K562 (cell line): ENCODE results near the gene PIP5K1B. TPM values are rescaled to one million over a fixed set of nuclear protein-coding genes. Genes with fewer than 3 reads are reported as not detected.

ENCODE experiments used
- ELF2 ChIP-seq: fragments of 250-450 bp; sonication (Bioruptor Pico); IDR thresholded peaks from 2 replicates; pipeline ENCODE4 v1.5.0; 2021; ENCODE audit warnings: mild to moderate bottlenecking
- EZH2 ChIP-seq: IDR thresholded peaks from 2 replicates; pipeline ENCODE4 v1.6.1; 2012; ENCODE audit warnings: low read depth, mild to moderate bottlenecking, inconsistent platforms, low read length, borderline replicate concordance
- MAFG ChIP-seq: fragments of 450-650 bp; conservative IDR thresholded peaks from 2 replicates; pipeline ENCODE4 v1.6.1; 2016; ENCODE audit warnings: missing genetic modification characterization, missing compliant biosample characterization
- MEF2A ChIP-seq: IDR thresholded peaks from 2 replicates; pipeline ENCODE4 v1.6.1; 2011; ENCODE audit warnings: low read depth, mild to moderate bottlenecking, low read length, moderate library complexity; ENCODE audit not compliant: control insufficient read depth
- MTF1 ChIP-seq: fragments of 250-450 bp; sonication (Bioruptor Pico); IDR thresholded peaks from 2 replicates; pipeline ENCODE4 v1.9.0; 2021; ENCODE audit warnings: moderate library complexity, mild to moderate bottlenecking, inconsistent platforms, borderline replicate concordance
- NR2F6 ChIP-seq: fragments of 450-650 bp; formaldehyde crosslinking; IDR thresholded peaks from 2 replicates; pipeline ENCODE4 v1.4.0; 2020; ENCODE audit warnings: mild to moderate bottlenecking
- NR3C1 ChIP-seq: sonication (generic); formaldehyde crosslinking; IDR thresholded peaks from 2 replicates; pipeline ENCODE4 v1.8.1; 2022; ENCODE audit warnings: missing genetic modification reagents
- SMAD4 ChIP-seq: fragments of 250-450 bp; sonication (Bioruptor Pico); conservative IDR thresholded peaks from 2 replicates; pipeline ENCODE4 v1.8.0; 2021; ENCODE audit warnings: inconsistent platforms, mild to moderate bottlenecking, moderate library complexity
- SMARCA4 ChIP-seq: fragments of 450-650 bp; IDR thresholded peaks from 2 replicates; pipeline ENCODE4 v1.6.1; 2016
- THRB ChIP-seq: fragments of 450-650 bp; formaldehyde crosslinking; conservative IDR thresholded peaks from 2 replicates; pipeline ENCODE4 v1.4.0; 2022; ENCODE audit warnings: mild to moderate bottlenecking, missing genetic modification characterization
- TSC22D4 ChIP-seq: fragments of 450-650 bp; IDR thresholded peaks from 2 replicates; pipeline ENCODE4 v1.6.1; 2016; ENCODE audit warnings: missing genetic modification characterization, missing biosample characterization, control low read depth
- ZKSCAN8 ChIP-seq: fragments of 200-800 bp; sonication (Bioruptor generic); IDR thresholded peaks from 2 replicates; pipeline ENCODE4 v1.6.1; 2016; ENCODE audit warnings: missing genetic modification characterization, missing compliant biosample characterization
- ZNF239 ChIP-seq: fragments of 250-450 bp; sonication (Bioruptor Pico); IDR thresholded peaks from 2 replicates; pipeline ENCODE4 v1.4.0; 2020; ENCODE audit warnings: mild to moderate bottlenecking
- ZNF408 ChIP-seq: fragments of 250-450 bp; sonication (Bioruptor Pico); IDR thresholded peaks from 2 replicates; pipeline ENCODE4 v1.4.0; 2020; ENCODE audit warnings: low read depth, mild to moderate bottlenecking, moderate library complexity
- polyA plus RNA-seq, 8 experiments: library from polyadenylated mRNA; depleted of rRNA in 4 of 8; stranded (reverse) in 5 of 8; unstranded in 3 of 8; fragments of >200 nt; fragmentation: Nextera tagmentation in 2 of 8; fragmentation: Illumina TruSeq in 1 of 8; extraction: Ambion mirVana in 2 of 8; extraction: Trizol in 1 of 8; gene quantifications; 2 replicates each; pipeline versions ENCODE4 v1.2.1 to v1.2.3, GENCODE V29; 2011 to 2014; ENCODE audit warnings: inconsistent platforms in 1 of 8, missing spikeins in 1 of 8
- total RNA-seq, 7 experiments: library from RNA; depleted of rRNA in 6 of 7; stranded (reverse); fragments of >200 nt in 6 of 7; fragmentation: Illumina TruSeq in 2 of 7; extraction: Trizol in 2 of 7; gene quantifications; 2 replicates each; pipeline versions ENCODE4 v1.2.1 to v1.2.3, GENCODE V29; 2011 to 2021; ENCODE audit warnings: low replicate concordance in 1 of 7
- TF ChIP-seq, protein P1 (sequence below): fragments of 200-800 bp; sonication (Bioruptor generic); IDR thresholded peaks from 2 replicates; pipeline ENCODE4 v1.6.1; 2016; ENCODE audit warnings: missing genetic modification characterization, missing compliant biosample characterization

Gene PIP5K1B
- total and polyA plus RNA-seq, 9 of the 15 experiments (the other 6 are each of a cell fraction or from before 2014, with no cell fraction given) = 3.1 to 12.9 (median 7.4) TPM

DNA sequence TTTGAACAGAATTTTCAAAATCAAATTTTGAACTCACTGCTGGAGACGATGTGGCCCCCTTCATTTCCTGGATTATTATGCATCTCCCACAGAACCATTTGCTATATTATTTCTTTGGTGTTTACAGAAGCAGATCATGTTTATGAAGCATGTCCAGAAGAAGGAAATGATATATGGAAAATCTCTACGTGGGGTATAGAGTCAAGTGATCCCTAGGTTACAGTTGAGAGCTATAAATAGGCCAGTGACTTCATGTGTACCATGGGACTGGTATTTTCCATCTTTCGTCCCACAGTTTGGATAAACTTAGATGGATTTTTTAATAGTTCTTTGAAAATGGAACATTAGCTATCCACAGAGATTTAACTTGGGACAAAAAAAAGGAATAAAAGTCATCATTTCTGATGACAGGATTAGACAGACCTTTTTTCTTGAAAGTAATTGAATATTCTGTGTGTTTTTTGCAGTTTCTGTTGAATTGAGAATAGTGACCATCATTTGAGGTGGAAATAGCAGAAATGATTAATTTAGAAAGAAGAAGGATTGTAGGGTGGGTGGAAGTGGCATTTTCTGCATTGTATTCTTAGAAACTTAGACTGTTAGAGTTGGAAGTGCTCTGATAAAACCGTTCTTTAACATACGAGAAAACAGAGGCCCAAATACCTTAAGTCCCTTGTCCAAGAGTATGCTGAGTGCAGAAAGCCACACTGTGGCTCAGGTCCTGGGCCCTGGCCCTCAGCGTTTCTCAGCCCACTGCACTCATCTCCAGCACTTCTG lies 136.4 kb downstream of the PIP5K1B start (continued):
- TF ChIP-seq, protein P1, sequence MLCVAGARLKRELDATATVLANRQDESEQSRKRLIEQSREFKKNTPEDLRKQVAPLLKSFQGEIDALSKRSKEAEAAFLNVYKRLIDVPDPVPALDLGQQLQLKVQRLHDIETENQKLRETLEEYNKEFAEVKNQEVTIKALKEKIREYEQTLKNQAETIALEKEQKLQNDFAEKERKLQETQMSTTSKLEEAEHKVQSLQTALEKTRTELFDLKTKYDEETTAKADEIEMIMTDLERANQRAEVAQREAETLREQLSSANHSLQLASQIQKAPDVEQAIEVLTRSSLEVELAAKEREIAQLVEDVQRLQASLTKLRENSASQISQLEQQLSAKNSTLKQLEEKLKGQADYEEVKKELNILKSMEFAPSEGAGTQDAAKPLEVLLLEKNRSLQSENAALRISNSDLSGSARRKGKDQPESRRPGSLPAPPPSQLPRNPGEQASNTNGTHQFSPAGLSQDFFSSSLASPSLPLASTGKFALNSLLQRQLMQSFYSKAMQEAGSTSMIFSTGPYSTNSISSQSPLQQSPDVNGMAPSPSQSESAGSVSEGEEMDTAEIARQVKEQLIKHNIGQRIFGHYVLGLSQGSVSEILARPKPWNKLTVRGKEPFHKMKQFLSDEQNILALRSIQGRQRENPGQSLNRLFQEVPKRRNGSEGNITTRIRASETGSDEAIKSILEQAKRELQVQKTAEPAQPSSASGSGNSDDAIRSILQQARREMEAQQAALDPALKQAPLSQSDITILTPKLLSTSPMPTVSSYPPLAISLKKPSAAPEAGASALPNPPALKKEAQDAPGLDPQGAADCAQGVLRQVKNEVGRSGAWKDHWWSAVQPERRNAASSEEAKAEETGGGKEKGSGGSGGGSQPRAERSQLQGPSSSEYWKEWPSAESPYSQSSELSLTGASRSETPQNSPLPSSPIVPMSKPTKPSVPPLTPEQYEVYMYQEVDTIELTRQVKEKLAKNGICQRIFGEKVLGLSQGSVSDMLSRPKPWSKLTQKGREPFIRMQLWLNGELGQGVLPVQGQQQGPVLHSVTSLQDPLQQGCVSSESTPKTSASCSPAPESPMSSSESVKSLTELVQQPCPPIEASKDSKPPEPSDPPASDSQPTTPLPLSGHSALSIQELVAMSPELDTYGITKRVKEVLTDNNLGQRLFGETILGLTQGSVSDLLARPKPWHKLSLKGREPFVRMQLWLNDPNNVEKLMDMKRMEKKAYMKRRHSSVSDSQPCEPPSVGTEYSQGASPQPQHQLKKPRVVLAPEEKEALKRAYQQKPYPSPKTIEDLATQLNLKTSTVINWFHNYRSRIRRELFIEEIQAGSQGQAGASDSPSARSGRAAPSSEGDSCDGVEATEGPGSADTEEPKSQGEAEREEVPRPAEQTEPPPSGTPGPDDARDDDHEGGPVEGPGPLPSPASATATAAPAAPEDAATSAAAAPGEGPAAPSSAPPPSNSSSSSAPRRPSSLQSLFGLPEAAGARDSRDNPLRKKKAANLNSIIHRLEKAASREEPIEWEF (CRISPR knock-in tag) = no peak
- TF ChIP-seq ELF2 (no peak), MEF2A (no peak), ZNF408 (CRISPR knock-in tag) (no peak), NR3C1 (no peak), MAFG (tag) (no peak), TSC22D4 (tag) (no peak), MTF1 (CRISPR knock-in tag) (no peak), EZH2 (no peak), SMAD4 (CRISPR knock-in tag) (no peak), ZKSCAN8 (CRISPR knock-in tag) (no peak), NR2F6 (CRISPR knock-in tag) (no peak), ZNF239 (CRISPR knock-in tag) (no peak), THRB (CRISPR knock-in tag) (no peak), SMARCA4 (no peak)
